NCI-H1105 (cell line): ENCODE results near the gene ZNF534.
"Not testable (repeated sequence)": the region's sequence is repeated elsewhere in the genome, so short reads cannot be mapped to it uniquely, and the experiment has no call there.

Experiments used
- DNase-seq: peaks from one replicate; lab custom pipeline; 2025; lab: John Stamatoyannopoulos, UW

The ZNF534 gene

DNA sequence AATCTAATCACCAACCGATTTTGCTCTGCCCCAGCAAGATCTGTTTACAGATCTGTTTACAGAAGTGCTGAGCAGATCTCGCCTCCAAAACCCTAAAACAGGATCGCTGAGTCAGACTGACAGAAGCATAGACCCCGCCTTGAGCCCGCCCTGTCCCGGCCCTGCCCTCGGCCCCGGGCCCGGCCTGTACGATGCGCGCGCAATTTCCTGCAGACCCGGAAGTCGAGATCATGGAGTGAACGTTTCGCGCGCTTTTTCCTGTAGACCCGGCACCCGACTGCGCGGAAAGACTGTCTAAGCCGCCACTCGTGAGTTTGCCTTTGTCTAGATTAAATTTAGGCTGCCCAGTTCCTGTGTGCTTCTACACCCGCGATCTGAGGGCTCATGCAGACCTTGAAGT, at the start of gene ZNF534:
ZNF534 (plus strand) TSS at position 212 of the 400 bp plus-strand sequence. CDS start 2,327 bp downstream, outside the sequence.
- DNase-seq: no peak

- no peak for DNase-seq
Measured at GRCh38 chr19:52391135-52391534, 37.8 kb upstream of the ZNF534 start.

DNA sequence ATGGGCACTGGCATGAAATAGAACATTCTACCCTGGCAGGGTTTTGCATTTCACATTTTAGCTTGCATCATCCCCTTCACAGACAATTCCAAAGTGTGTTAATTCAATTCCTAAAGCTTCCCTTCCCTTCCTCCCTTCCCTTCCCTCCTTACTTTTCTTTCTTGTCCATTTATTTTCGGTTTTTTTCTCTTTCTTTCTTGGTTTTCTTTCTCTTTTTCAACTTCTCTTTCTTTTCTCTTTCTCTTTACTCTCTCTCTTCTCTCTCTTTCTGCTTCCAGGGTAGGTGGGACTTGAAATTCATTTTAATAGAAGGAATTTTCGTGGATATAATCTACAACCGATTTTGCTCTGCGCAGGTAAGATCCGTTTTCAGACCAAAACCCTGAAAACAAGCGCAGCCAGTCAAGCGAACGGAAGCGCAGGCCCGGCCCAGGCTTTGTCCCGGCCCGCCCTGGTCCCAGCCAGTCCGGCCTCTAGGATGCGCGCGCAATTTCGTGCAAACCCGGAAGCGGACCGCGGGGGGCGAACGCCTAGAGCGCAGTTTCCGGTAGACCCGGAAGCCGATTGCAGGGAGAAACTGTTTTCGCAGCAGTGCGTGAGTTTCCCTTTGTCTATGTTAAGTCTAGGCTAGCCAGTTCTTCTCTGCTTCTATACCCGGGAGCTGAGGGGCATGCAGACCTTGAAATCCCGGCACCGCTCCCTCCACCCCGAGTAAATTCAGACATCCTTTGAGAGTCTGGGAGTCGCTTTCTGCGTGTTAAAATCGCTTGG, 31.5 kb upstream of the ZNF534 start, which contains the start of gene ZNF528:
ZNF528 (plus strand) TSS at position 540 of the 771 bp plus-strand sequence. CDS start 4,165 bp downstream, outside the sequence.
- DNase-seq: peak; percentile 94

GRCh38 chr19:52398081-52398441, 30.9 kb upstream of the ZNF534 start:
- peak; percentile 0 for DNase-seq

- no peak for DNase-seq
Measured at GRCh38 chr19:52410276-52410675, 18.7 kb upstream of the ZNF534 start.

DNA sequence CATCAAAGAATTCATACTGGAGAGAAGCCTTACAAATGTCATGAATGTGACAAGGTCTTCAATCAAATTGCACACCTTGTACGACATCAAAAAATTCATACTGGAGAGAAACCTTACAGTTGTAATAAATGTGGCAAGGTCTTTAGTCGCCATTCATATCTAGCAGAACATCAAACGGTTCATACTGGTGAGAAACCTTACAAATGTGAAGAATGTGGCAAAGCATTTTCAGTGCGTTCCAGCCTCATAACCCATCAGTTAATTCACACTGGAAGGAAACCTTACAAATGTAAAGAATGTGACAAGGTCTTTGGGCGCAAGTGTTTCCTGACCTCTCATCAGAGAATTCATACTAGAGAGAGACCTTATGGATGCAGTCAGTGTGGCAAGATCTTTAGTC, 13.2 kb upstream of the ZNF534 start:
- no peak for DNase-seq

- DNase-seq: no peak
Measured at GRCh38 chr19:52442179-52442578, 13.2 kb downstream of the ZNF534 start.

DNA sequence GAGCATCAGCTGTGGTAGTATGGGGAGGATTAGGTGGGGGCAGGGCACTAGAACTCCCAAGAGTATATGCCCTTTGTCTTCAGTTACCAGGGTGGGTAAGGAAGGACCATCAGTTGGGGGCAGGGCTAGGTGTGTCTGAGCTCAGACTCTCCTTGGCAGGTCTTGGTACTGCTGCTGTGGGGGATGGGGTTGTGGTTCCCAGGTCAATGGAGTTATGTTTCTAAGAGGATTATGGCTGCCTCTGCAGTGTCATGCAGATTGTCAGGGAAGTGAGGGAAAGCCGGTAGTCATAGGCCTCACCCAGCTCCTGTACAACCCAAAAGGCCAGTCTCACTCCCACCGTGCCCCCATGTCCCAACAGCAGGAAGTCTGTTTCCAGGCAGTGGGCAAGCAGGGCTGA, 15.6 kb downstream of the ZNF534 start:
- no peak for DNase-seq

GRCh38 chr19:52451241-52451640, 22.3 kb downstream of the ZNF534 start:
- no peak for DNase-seq

- no peak for DNase-seq
Measured at GRCh38 chr19:52453324-52454094, 24.6 kb downstream of the ZNF534 start, which contains the start of gene ZNF578. ZNF578 (plus strand) TSS chr19:52453553; CDS start chr19:52501846, 48,293 bp downstream.

DNA sequence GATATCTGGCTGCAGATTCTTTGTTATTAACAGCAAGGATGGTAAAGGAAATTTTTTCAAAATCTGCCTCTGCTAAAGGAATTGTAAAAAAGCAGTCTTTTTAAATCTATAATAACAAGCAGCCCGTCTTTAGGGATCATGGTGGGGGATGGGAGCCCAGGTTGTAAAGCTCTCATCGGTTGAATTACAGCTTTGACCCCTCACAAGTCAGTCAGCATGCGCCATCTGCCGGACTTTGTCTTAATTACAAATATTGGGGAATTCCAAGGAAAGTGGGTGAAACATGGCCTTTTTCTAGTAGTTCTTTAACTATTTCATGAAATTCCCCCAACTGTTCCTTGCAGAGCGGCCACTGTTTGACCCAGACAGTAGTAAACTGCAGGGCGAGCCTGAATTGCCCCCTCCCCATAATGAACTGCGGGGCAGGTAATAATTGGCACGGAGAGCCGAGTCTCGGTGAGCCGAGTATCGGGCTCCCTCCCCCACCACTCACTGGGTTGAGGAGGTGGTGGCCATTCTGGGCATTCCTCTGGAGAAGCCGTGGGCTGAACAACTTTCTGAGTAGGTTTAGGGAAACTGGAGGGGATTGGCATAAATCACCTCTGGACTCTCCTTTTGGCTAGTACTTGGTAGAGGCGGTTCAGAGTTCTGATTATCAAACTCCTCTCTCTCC, 36.0 kb downstream of the ZNF534 start:
- DNase-seq: peak; percentile 64

GRCh38 chr19:52473655-52474350, 44.9 kb downstream of the ZNF534 start:
- no peak for DNase-seq

DNA sequence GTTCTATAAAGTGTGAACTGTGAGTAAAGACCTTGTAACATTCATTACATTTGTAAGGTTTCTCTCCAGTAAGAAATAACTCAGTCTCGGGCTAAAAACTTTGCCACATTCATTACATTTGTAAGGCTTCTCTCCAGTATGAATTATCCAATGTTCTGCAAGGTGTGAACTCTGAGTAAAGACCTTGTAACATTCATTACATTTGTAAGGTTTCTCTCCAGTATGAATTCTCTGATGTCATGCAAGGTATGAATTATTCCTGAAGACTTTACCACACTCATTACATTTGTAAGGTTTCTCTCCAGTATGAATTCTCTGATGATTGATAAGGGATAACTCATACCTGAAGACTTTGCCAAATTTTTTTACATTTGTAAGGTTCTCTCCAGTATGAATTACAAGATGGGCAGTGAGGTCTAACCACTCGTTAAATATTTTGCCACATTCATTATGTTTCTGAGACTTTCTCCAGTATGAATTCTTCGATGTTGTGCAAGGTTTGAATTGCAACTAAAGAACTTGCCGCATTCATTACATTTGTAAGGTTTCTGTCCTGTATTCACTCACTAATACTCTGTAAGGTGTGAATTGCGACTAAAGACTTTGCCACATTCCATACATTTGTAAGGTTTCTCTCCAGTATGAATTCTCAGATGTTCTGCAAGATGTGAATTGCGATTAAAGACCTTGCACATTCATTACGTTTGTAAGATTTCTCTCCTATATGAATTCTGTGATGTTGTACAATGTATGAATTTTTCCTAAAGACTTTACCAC, 45.6 kb downstream of the ZNF534 start:
- no peak for DNase-seq

DNA sequence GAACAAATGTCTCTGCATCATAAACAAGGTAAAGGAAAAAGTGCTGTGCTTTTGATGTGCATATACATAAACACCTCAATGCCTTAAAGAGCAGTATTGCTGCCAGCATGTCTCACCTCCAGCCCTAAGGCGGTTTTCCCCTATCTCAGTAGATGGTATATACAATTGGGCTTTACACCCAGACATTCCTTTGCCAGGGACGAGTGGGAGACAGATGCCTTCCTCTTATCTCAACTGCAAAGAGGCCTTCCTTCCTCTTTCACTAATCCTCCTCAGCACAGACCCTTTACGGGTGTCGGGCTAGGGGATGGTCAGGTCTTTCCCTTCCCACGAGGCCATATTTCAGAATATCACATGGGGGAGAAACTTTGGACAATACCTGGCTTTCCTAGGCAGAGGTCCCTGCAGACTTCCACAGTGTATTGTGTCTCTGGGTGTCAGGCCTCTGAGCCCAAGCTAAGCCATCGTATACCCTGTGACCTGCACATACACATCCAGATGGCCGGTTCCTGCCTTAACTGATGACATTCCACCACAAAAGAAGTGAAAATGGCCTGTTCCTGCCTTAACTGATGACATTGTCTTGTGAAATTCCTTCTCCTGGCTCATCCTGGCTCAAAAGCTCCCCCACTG, 55.3 kb downstream of the ZNF534 start:
- DNase-seq: not testable (repeated sequence)

DNA sequence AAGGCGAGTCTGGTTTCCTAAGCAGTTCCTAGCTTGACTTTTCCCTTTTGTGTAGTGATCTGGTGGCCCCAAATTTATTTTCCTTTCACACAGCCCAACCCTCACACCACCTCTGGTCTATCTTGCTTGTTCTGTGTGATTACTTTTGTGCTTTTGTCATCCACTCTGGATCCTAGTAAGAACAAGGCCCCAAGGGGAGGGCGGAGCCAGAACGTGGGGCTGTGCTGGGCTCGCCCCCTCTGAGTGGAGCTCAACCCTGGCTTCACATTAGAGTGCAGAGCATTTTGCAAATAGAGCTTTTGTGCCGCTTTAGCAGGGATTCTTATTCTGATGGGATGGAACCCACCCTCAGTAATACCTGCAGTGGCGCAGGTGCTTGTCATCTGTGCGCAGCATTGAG, 56.1 kb downstream of the ZNF534 start:
- DNase-seq: not testable (repeated sequence)

GRCh38 chr19:52485561-52486240, 56.8 kb downstream of the ZNF534 start:
- not testable (repeated sequence) for DNase-seq

DNA sequence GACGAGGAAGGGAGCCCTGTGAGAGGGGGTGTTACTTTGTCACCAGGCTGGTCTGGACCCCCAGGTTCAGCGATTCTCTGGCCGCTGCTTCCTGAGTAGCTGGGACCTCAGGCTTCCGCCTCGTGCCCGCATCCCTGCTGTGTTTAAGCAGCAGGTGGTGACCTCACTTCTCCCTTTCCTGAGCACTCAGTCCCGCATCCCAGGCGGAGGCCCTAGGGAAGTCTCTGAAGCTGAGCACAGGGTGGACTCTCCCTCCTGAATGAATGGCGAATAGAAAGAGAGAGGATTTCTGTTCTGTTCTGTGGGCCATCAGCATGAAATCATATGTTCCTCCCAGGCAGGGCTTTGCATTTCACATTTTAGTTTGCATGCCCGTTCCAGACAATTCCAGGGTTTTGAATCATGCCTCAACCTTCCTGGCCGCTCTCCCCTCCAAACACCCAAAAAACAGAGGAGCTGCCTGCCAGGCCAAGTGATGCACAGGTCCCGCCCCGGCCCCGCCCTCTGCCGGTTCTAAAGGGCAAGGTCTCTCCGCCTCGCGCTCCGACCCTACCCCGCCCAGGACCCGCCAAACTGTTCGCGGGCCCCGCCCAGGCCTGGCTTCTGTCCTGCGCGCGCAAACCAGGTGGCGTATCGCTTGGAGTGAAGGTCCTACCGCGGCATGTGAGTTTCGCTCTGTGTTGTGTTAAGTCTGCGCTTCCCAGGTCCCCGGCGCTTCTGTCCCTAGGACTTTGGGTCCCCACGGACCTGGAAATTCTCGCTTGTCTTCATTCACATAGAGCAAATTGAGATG, 63.4 kb downstream of the ZNF534 start:
- no peak for DNase-seq

- DNase-seq: no peak
Measured at GRCh38 chr19:52492994-52493470, 64.1 kb downstream of the ZNF534 start.

- no peak for DNase-seq
Measured at GRCh38 chr19:52494518-52494917, 65.6 kb downstream of the ZNF534 start.
